Upper lobe of left lung (tissue), 6 donors: Measurements from ENCODE around the gene ARAP2. TPM values are rescaled to one million over a fixed set of nuclear protein-coding genes. Genes with fewer than 3 reads are reported as not detected.

Experiments
- ATAC-seq, 2 donors: fragments of 200-7000 bp; cut with Tn5 transposase; one replicate each; pipeline ENCODE4 v1.9.1; 2022; ENCODE audit warnings: mild to moderate bottlenecking in 2 of 2, moderate library complexity in 2 of 2; ENCODE audit not compliant: low FRiP score in 2 of 2
- DNase-seq, 2 donors: peaks; one replicate each; pipeline ENCODE4 v3.0.0-alpha.2; 2019 to 2020
- H3K27ac ChIP-seq, 4 donors: fragments of 200-600 bp; sonication (generic); one replicate each; pipeline ENCODE4 v1.5.1; 2016 to 2019
- H3K27me3 ChIP-seq, 4 donors: fragments of 200-600 bp; sonication (generic); one replicate each; pipeline ENCODE4 v1.5.1; 2017 to 2019
- H3K36me3 ChIP-seq, 4 donors: fragments of 200-600 bp; sonication (generic); one replicate each; pipeline ENCODE4 v1.5.1; 2016 to 2019
- H3K4me1 ChIP-seq, 4 donors: fragments of 200-600 bp; sonication (generic); one replicate each; pipeline ENCODE4 v1.5.1; 2018 to 2019
- H3K4me3 ChIP-seq, 4 donors: fragments of 200-600 bp; sonication (generic); one replicate each; pipeline ENCODE4 v1.5.1; 2017 to 2019; ENCODE audit warnings: mild to moderate bottlenecking in 2 of 4, moderate library complexity in 1 of 4
- H3K9me3 ChIP-seq, 4 donors: fragments of 200-600 bp; sonication (generic); one replicate each; pipeline ENCODE4 v1.5.1; 2018 to 2019
- CTCF ChIP-seq, 6 experiments: fragments of 450-650 bp in 4 of 6; fragments of 200-600 bp in 2 of 6; sonication (generic) in 2 of 6; IDR thresholded peaks; one replicate each; pipeline ENCODE4 v1.5.1; 2016 to 2019; ENCODE audit warnings: antibody characterized with exemption in 6 of 6
- EP300 ChIP-seq, 4 donors: sonication (generic); formaldehyde crosslinking; IDR thresholded peaks; one replicate each; pipeline ENCODE4 v1.5.1; 2017; ENCODE audit warnings: antibody characterized with exemption in 4 of 4, control low read depth in 2 of 4
- POLR2A ChIP-seq, 4 donors: fragments of 450-650 bp; IDR thresholded peaks; one replicate each; pipeline ENCODE4 v1.5.1; 2016 to 2017; ENCODE audit warnings: antibody characterized with exemption in 4 of 4, mild to moderate bottlenecking in 2 of 4
- POLR2AphosphoS5 ChIP-seq, 2 donors: sonication (generic); formaldehyde crosslinking; IDR thresholded peaks; one replicate each; pipeline ENCODE4 v1.5.1; 2017; ENCODE audit warnings: antibody characterized with exemption in 2 of 2
- WGBS, 2 donors: methylation state at CpG; one replicate each; pipeline ENCODE4 v1.1.5; 2017 to 2018; 5-methylcytosine and 5-hydroxymethylcytosine counted together
- total RNA-seq, 6 donors: library from RNA; depleted of rRNA in 4 of 6; stranded (reverse); fragments of >200 nt in 4 of 6; gene quantifications; one replicate each; pipeline versions ENCODE4 v1.1.0 to v1.2.1, GENCODE V29; 2016 to 2021
- donor health status: DM: no; HTN: no; CAD: no; lungs with moderate emphysema.
- donor health status: DM: no; HTN: yes; CAD: no; lungs with severe emphysema.

The ARAP2 gene
- total RNA-seq, 6 donors from 2014 or later, result 35.6 to 270 (median 95.2) TPM

- Histone ChIP-seq H3K9me3 (no peaks in the 10 kb centered on the region), H3K27me3 (no peaks in the 10 kb centered on the region), H3K36me3 (peaks cover 0 to 27% (median 3%) of the 10 kb centered on the region in 4 donors), H3K4me3 (no peak overlapping the region), H3K27ac (no peak overlapping the region), H3K4me1 (no peaks in the 10 kb centered on the region)
- no peak for DNase-seq
- WGBS, 2 donors, result 47 to 67% methylated on average over 2 of the region's 2 CpGs
- no peak for ATAC-seq
- TF ChIP-seq EP300 (IDR thresholded peaks at IDR 0.05) (no peak), POLR2AphosphoS5 (IDR thresholded peaks at IDR 0.05) (no peak), CTCF (IDR thresholded peaks at IDR 0.05) (no peak), POLR2A (IDR thresholded peaks at IDR 0.05) (no peak)
These were observed 115.6 kb downstream of the ARAP2 start for GRCh38 chr4:36128689-36129088.

DNA sequence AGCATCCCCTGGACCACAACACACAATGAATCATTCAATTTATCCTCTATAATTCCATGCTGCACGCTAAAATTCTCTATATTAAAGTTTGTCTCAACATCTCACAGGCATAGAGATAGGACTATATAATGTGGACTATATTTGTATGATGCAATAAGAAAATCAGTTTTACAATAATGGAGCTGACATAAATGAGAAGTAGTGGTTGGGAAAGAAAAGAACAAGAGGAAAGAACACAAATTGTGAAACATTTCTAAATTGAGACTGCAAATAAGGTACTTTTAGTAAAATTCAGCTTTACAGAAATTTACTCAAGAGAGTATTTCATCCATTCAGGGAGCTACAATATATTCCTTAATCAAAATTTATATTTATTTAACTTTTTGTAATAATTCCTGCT, 120.4 kb downstream of the ARAP2 start:
- WGBS, 2 donors, result 66 to 72% methylated on average over 1 of the region's 1 CpG
- DNase-seq (no peak), ATAC-seq (no peak)
- Histone ChIP-seq H3K27ac (peak overlapping the region in 1 of 4 donors; percentile 12), H3K27me3 (no peaks in the 10 kb centered on the region), H3K4me1 (no peaks in the 10 kb centered on the region), H3K4me3 (no peak overlapping the region), H3K36me3 (peaks cover 0 to 30% (median 3%) of the 10 kb centered on the region in 4 donors), H3K9me3 (no peaks in the 10 kb centered on the region)
- TF ChIP-seq CTCF (IDR thresholded peaks at IDR 0.05) (no peak), POLR2A (IDR thresholded peaks at IDR 0.05) (no peak), POLR2AphosphoS5 (IDR thresholded peaks at IDR 0.05) (no peak), EP300 (IDR thresholded peaks at IDR 0.05) (no peak)

- no peaks in the 10 kb centered on the region for H3K36me3 ChIP-seq
- TF ChIP-seq POLR2AphosphoS5 (IDR thresholded peaks at IDR 0.05), result no peak
- no peak for TF ChIP-seq POLR2A (IDR thresholded peaks at IDR 0.05)
- TF ChIP-seq EP300 (IDR thresholded peaks at IDR 0.05), result no peak
- no peak for TF ChIP-seq CTCF (IDR thresholded peaks at IDR 0.05)
- H3K4me3 ChIP-seq, result no peak overlapping the region
- no peaks in the 10 kb centered on the region for H3K9me3 ChIP-seq
- no peak for DNase-seq
- no peak for ATAC-seq
- H3K4me1 ChIP-seq, result no peaks in the 10 kb centered on the region
- H3K27ac ChIP-seq, result no peak overlapping the region
- no peaks in the 10 kb centered on the region for H3K27me3 ChIP-seq
- WGBS, 2 donors, result 64 to 77% methylated on average over 3 of the region's 3 CpGs
These were observed 129.0 kb downstream of the ARAP2 start for GRCh38 chr4:36115312-36115711.

DNA sequence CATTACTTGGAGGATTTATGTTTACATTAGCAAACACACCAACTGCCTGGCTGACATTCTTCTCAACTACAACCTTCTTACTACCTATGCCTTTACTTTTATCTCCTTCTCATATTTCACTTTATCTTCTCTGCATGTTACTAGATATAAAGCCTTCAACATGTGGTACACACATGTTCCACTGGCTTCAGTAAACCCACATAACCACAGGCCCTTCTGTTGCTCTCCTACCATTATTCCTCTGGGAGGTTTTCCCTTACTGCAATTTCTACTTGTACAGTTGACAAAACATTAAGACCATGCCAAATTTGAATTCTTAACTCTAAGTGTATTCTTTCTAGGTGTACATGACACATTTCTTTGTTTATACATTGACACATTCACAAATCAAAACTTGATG, 133.1 kb downstream of the ARAP2 start:
- no peaks in the 10 kb centered on the region for H3K36me3 ChIP-seq
- no peaks in the 10 kb centered on the region for H3K4me1 ChIP-seq
- no peak for ATAC-seq
- no peak for DNase-seq
- no peak for TF ChIP-seq EP300 (IDR thresholded peaks at IDR 0.05)
- no peak for TF ChIP-seq POLR2AphosphoS5 (IDR thresholded peaks at IDR 0.05)
- no peak for TF ChIP-seq CTCF (IDR thresholded peaks at IDR 0.05)
- no peak for TF ChIP-seq POLR2A (IDR thresholded peaks at IDR 0.05)
- H3K27ac ChIP-seq, result no peak overlapping the region
- H3K27me3 ChIP-seq, result no peaks in the 10 kb centered on the region
- no peaks in the 10 kb centered on the region for H3K9me3 ChIP-seq
- no peak overlapping the region for H3K4me3 ChIP-seq

DNA sequence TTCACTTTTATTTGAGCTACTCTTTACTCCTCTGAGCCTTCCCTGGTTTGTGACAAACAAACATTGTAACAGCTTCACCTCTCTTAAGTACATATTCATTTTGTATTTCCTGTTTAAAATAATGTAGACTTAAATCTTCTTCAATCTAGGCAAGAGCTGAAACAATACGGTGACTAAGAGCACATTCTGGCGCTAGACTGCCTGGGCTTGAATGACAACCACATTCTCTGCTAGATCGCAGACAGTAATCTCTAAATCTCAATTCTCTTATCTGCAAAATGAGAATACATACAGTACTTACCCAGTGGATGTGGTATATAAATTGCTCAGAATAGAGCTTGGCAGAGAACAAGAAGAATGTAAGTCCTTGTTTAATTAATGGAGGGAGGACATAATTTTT, 144.8 kb downstream of the ARAP2 start:
- H3K9me3 ChIP-seq, result no peaks in the 10 kb centered on the region
- H3K4me3 ChIP-seq, result no peak overlapping the region
- H3K27me3 ChIP-seq, result no peaks in the 10 kb centered on the region
- ATAC-seq (no peak), DNase-seq (no peak)
- H3K27ac ChIP-seq, result no peak overlapping the region
- WGBS, 2 donors, result 74 to 83% methylated on average over 3 of the region's 3 CpGs
- no peaks in the 10 kb centered on the region for H3K36me3 ChIP-seq
- H3K4me1 ChIP-seq, result no peaks in the 10 kb centered on the region
- TF ChIP-seq POLR2AphosphoS5 (IDR thresholded peaks at IDR 0.05) (no peak), EP300 (IDR thresholded peaks at IDR 0.05) (no peak), CTCF (IDR thresholded peaks at IDR 0.05) (no peak), POLR2A (IDR thresholded peaks at IDR 0.05) (no peak)
